Brain microvascular endothelial cell (primary cell): Measurements from ENCODE around the gene R3HDM2.
"Not testable (repeated sequence)": the region's sequence is repeated elsewhere in the genome, so short reads cannot be mapped to it uniquely, and the experiment has no call there.

Experiments used
- DNase-seq: peaks from one replicate; pipeline ENCODE4 v3.0.0-alpha.2; 2020
- H3K27ac ChIP-seq: fragments of 250-450 bp; sonication (Bioruptor Pico); 2 replicates; pipeline ENCODE4 v1.5.1; 2020; ENCODE audit warnings: mild to moderate bottlenecking, moderate library complexity
- H3K27me3 ChIP-seq: fragments of 250-450 bp; sonication (Bioruptor Pico); replicated peaks from 2 replicates; pipeline ENCODE4 v1.5.1; 2020; ENCODE audit warnings: mild to moderate bottlenecking
- H3K36me3 ChIP-seq: fragments of 250-450 bp; sonication (Bioruptor Pico); replicated peaks from 2 replicates; pipeline ENCODE4 v1.5.1; 2020; ENCODE audit warnings: mild to moderate bottlenecking
- H3K4me3 ChIP-seq: 2 replicates; pipeline ENCODE4 v1.5.1; 2011; ENCODE audit warnings: low read depth, mild to moderate bottlenecking, control low read depth, low read length, moderate library complexity
- CTCF ChIP-seq: IDR thresholded peaks from 2 replicates; pipeline ENCODE4 v1.5.1; 2011; ENCODE audit warnings: low read depth, mild to moderate bottlenecking, moderate library complexity, low read length, control low read depth, inconsistent platforms; ENCODE audit errors: missing control alignments
- in situ Hi-C: cut with HindIII; loops from 2 replicates; pipeline ENCODE4 v1.10.0; 2017; ENCODE audit warnings: low sequenced_read_pairs, low pct_ligation_motif_present

Gene R3HDM2

GRCh38 chr12:57370696-57371095, 60.1 kb downstream of the R3HDM2 start:
- in situ Hi-C loops, result no loop called here
- H3K4me3 ChIP-seq, result no peak overlapping the region
- no peaks in the 10 kb centered on the region for H3K36me3 ChIP-seq
- TF ChIP-seq CTCF, result no peak
- H3K27me3 ChIP-seq, result no peaks in the 10 kb centered on the region
- no peak overlapping the region for H3K27ac ChIP-seq
- no peak for DNase-seq

- Histone ChIP-seq H3K36me3 (no peaks in the 10 kb centered on the region), H3K27me3 (no peaks in the 10 kb centered on the region), H3K4me3 (no peak overlapping the region), H3K27ac (no peak overlapping the region)
- in situ Hi-C loops, result no loop called here
- TF ChIP-seq CTCF, result no peak
- DNase-seq, result no peak
Measured at GRCh38 chr12:57370072-57370471, 60.8 kb downstream of the R3HDM2 start.

GRCh38 chr12:57369202-57369601, 61.6 kb downstream of the R3HDM2 start:
- H3K4me3 ChIP-seq, result no peak overlapping the region
- no peaks in the 10 kb centered on the region for H3K36me3 ChIP-seq
- in situ Hi-C loops, result no loop called here
- TF ChIP-seq CTCF, result no peak
- no peak overlapping the region for H3K27ac ChIP-seq
- DNase-seq, result no peak
- H3K27me3 ChIP-seq, result no peaks in the 10 kb centered on the region

- DNase-seq, result no peak
- no peak overlapping the region for H3K27ac ChIP-seq
- no peaks in the 10 kb centered on the region for H3K27me3 ChIP-seq
- peak; percentile 12 for TF ChIP-seq CTCF
- H3K36me3 ChIP-seq, result no peaks in the 10 kb centered on the region
- H3K4me3 ChIP-seq, result no peak overlapping the region
- in situ Hi-C loops, result no loop called here
Measured at GRCh38 chr12:57368349-57369095, 62.3 kb downstream of the R3HDM2 start.

GRCh38 chr12:57367121-57367520, 63.7 kb downstream of the R3HDM2 start:
- H3K27ac ChIP-seq, result no peak overlapping the region
- no peak for DNase-seq
- no peaks in the 10 kb centered on the region for H3K27me3 ChIP-seq
- in situ Hi-C loops, result no loop called here
- no peak overlapping the region for H3K4me3 ChIP-seq
- H3K36me3 ChIP-seq, result no peaks in the 10 kb centered on the region
- TF ChIP-seq CTCF, result no peak

- Histone ChIP-seq H3K4me3 (no peak overlapping the region), H3K36me3 (no peaks in the 10 kb centered on the region), H3K27me3 (no peaks in the 10 kb centered on the region), H3K27ac (no peak overlapping the region)
- in situ Hi-C loops, result no loop called here
- TF ChIP-seq CTCF, result no peak
- DNase-seq, result no peak
Measured at GRCh38 chr12:57366315-57366714, 64.5 kb downstream of the R3HDM2 start.

GRCh38 chr12:57364156-57364555, 66.7 kb downstream of the R3HDM2 start:
- DNase-seq, in situ Hi-C loops, H3K27me3 ChIP-seq, H3K4me3 ChIP-seq, H3K36me3 ChIP-seq, H3K27ac ChIP-seq: not testable (repeated sequence)
